CD4-positive, alpha-beta T cell treated with Interleukin-4 for 4 hours (primary cell): ENCODE data around the gene SHROOM4.

Source experiments
- DNase-seq: peaks from one replicate; pipeline ENCODE4 v3.0.0-alpha.2; 2020

The SHROOM4 gene

GRCh38 chrX:50813843-50814661 lies at the start of gene SHROOM4:
Gene SHROOM4 (minus strand): TSS chrX:50814194. CDS start chrX:50814018, 176 bp downstream.
- DNase-seq, result no peak

- DNase-seq, result no peak
These were observed 49.5 kb upstream of the SHROOM4 start for GRCh38 chrX:50863471-50863870.

GRCh38 chrX:50860518-50860917 lies 46.5 kb upstream of the SHROOM4 start:
- no peak for DNase-seq

- DNase-seq, result no peak
These were observed 44.6 kb upstream of the SHROOM4 start for GRCh38 chrX:50858548-50858947.

GRCh38 chrX:50853399-50853798 lies 39.4 kb upstream of the SHROOM4 start:
- no peak for DNase-seq

GRCh38 chrX:50852524-50852923 lies 38.5 kb upstream of the SHROOM4 start:
- DNase-seq, result no peak

- DNase-seq, result no peak
These were observed 28.2 kb upstream of the SHROOM4 start for GRCh38 chrX:50842221-50842620.

- no peak for DNase-seq
These were observed 25.7 kb upstream of the SHROOM4 start for GRCh38 chrX:50839730-50840129.

- no peak for DNase-seq
These were observed 25.0 kb upstream of the SHROOM4 start for GRCh38 chrX:50838820-50839600.

- DNase-seq, result no peak
These were observed 14.0 kb upstream of the SHROOM4 start for GRCh38 chrX:50827996-50828395.

- no peak for DNase-seq
These were observed 11.8 kb upstream of the SHROOM4 start for GRCh38 chrX:50825825-50826224.

- no peak for DNase-seq
These were observed 5.0 kb upstream of the SHROOM4 start for GRCh38 chrX:50818986-50819385.

- DNase-seq, result no peak
These were observed 1.1 kb upstream of the SHROOM4 start for GRCh38 chrX:50815120-50815519.

- DNase-seq, result no peak
These were observed 707 bp upstream of the SHROOM4 start for GRCh38 chrX:50814701-50815100.

GRCh38 chrX:50812995-50813842 lies 775 bp downstream of the SHROOM4 start:
- no peak for DNase-seq

- DNase-seq, result no peak
These were observed 8.7 kb downstream of the SHROOM4 start for GRCh38 chrX:50805276-50805675.

- no peak for DNase-seq
These were observed 12.9 kb downstream of the SHROOM4 start for GRCh38 chrX:50801135-50801534.

- no peak for DNase-seq
These were observed 14.4 kb downstream of the SHROOM4 start for GRCh38 chrX:50799531-50799961.

GRCh38 chrX:50798783-50799182 lies 15.2 kb downstream of the SHROOM4 start:
- DNase-seq, result no peak

- DNase-seq, result no peak
These were observed 26.9 kb downstream of the SHROOM4 start for GRCh38 chrX:50787099-50787498.

- no peak for DNase-seq
These were observed 33.9 kb downstream of the SHROOM4 start for GRCh38 chrX:50780144-50780543.

- no peak for DNase-seq
These were observed 34.3 kb downstream of the SHROOM4 start for GRCh38 chrX:50779694-50780093.

GRCh38 chrX:50778272-50778671 lies 35.7 kb downstream of the SHROOM4 start:
- no peak for DNase-seq
